B cell (primary cell): ENCODE data around the gene ERICH2. TPM values are rescaled to one million over a fixed set of nuclear protein-coding genes. Genes with fewer than 3 reads are reported as not detected.

Source experiments
- ATAC-seq: fragments of 200-7000 bp; cut with Tn5 transposase; one replicate; pipeline ENCODE4 v1.10.0; 2021; ENCODE audit warnings: low read depth, mild to moderate bottlenecking, moderate number of reproducible peaks, moderate library complexity
- CTCF ChIA-PET: fragments of 350-600 bp; sonication (Branson Sonifier 250); formaldehyde crosslinking; loops from one replicate; lab custom pipeline; 2021; ENCODE audit warnings: antibody characterized with exemption, inconsistent platforms; lab: Charles Lee
- POLR2A ChIA-PET: fragments of 350-600 bp; sonication (Branson Sonifier 250); formaldehyde crosslinking; loops from one replicate; lab custom pipeline; 2021; ENCODE audit warnings: antibody characterized with exemption; lab: Charles Lee
- DNase-seq: peaks from one replicate; pipeline ENCODE4 v3.0.0; 2013
- H2AFZ ChIP-seq: 2 replicates; pipeline ENCODE4 v1.6.1; 2012; ENCODE audit warnings: mild to moderate bottlenecking, low read depth, low read length; ENCODE audit not compliant: insufficient read depth, poor library complexity, severe bottlenecking
- H3K27ac ChIP-seq, 2 donors: 1 replicate in 1 of 2; 2 replicates in 1 of 2; pipeline ENCODE4 v1.5.1; 2012 to 2013; ENCODE audit warnings: low read length in 2 of 2, mild to moderate bottlenecking in 2 of 2, moderate library complexity in 1 of 2
- H3K27me3 ChIP-seq, 4 experiments: fragments of 200-600 bp in 1 of 4; sonication (generic) in 1 of 4; replicated peaks in 1 of 4; 1 replicate in 2 of 4; 2 replicates in 2 of 4; pipeline versions ENCODE4 v1.6.1 to v1.7.0; 2013 to 2016; ENCODE audit warnings: low read length in 3 of 4, mild to moderate bottlenecking in 2 of 4, mixed read lengths in 1 of 4, moderate library complexity in 1 of 4; ENCODE audit not compliant: insufficient read depth in 4 of 4, control insufficient read depth in 3 of 4; ENCODE audit errors: control extremely low read depth in 1 of 4
- H3K36me3 ChIP-seq, 2 experiments: replicated peaks in 1 of 2; 1 replicate in 1 of 2; 2 replicates in 1 of 2; pipeline versions ENCODE4 v1.6.1 to v1.7.1; 2013; ENCODE audit warnings: low read length in 1 of 2; ENCODE audit not compliant: insufficient read depth in 2 of 2, control insufficient read depth in 1 of 2; ENCODE audit errors: control extremely low read depth in 1 of 2, extremely low read depth in 1 of 2
- H3K4me1 ChIP-seq, 2 donors: fragments of 200-600 bp in 1 of 2; sonication (generic) in 1 of 2; 1 replicate in 1 of 2; 2 replicates in 1 of 2; pipeline versions ENCODE4 v1.5.1 to v1.6.1; 2013 to 2017; ENCODE audit warnings: low read length in 2 of 2; ENCODE audit not compliant: control insufficient read depth in 2 of 2, insufficient read depth in 2 of 2
- H3K4me2 ChIP-seq: replicated peaks from 2 replicates; pipeline ENCODE3; 2012; ENCODE audit warnings: mild to moderate bottlenecking, low read depth, low read length; ENCODE audit not compliant: poor library complexity, severe bottlenecking
- H3K4me3 ChIP-seq, 5 experiments: fragments of 200-600 bp in 1 of 5; sonication (generic) in 1 of 5; 1 replicate in 3 of 5; 2 replicates in 2 of 5; pipeline versions ENCODE4 v1.5.1 to v1.7.0; 2011 to 2016; ENCODE audit warnings: low read length in 4 of 5, mild to moderate bottlenecking in 4 of 5, low read depth in 2 of 5, control low read depth in 1 of 5, moderate library complexity in 1 of 5; ENCODE audit not compliant: insufficient read depth in 1 of 5; ENCODE audit errors: control extremely low read depth in 1 of 5, extremely low read depth in 1 of 5
- H3K79me2 ChIP-seq: fragments of 200-600 bp; sonication (generic); one replicate; pipeline ENCODE4 v1.6.0; 2016; ENCODE audit warnings: low read length; ENCODE audit not compliant: control insufficient read depth, insufficient read depth
- H3K9ac ChIP-seq: fragments of 200-600 bp; sonication (generic); 2 replicates; pipeline ENCODE4 v1.6.1; 2017; ENCODE audit warnings: mild to moderate bottlenecking, low read length, moderate library complexity
- H3K9me3 ChIP-seq, 3 donors: one replicate each; pipeline versions ENCODE4 v1.6.1 to v1.7.1; 2013; ENCODE audit warnings: low read length in 2 of 3; ENCODE audit not compliant: control insufficient read depth in 2 of 3, insufficient read depth in 1 of 3; ENCODE audit errors: control extremely low read depth in 1 of 3
- H4K20me1 ChIP-seq: 2 replicates; pipeline ENCODE4 v1.6.0; 2012; ENCODE audit warnings: mild to moderate bottlenecking, low read length; ENCODE audit not compliant: insufficient read depth, control insufficient read depth, poor library complexity, severe bottlenecking
- H3K27ac Mint-ChIP-seq: one replicate; pipeline ENCODE4 v1.8.0; 2021; ENCODE audit warnings: mixed read lengths
- H3K27me3 Mint-ChIP-seq: one replicate; pipeline ENCODE4 v1.8.0; 2021; ENCODE audit warnings: mixed read lengths
- H3K4me1 Mint-ChIP-seq: one replicate; pipeline ENCODE4 v1.8.0; 2021; ENCODE audit warnings: mixed read lengths
- H3K4me3 Mint-ChIP-seq: one replicate; pipeline ENCODE4 v1.8.0; 2021; ENCODE audit warnings: mixed read lengths
- H3K9me3 Mint-ChIP-seq: one replicate; pipeline ENCODE4 v1.8.0; 2022; ENCODE audit warnings: mixed read lengths; ENCODE audit not compliant: insufficient read depth
- CTCF ChIP-seq: fragments of 200-600 bp; IDR thresholded peaks from one replicate; pipeline ENCODE4 v1.8.0; 2022; ENCODE audit warnings: antibody characterized with exemption, mild to moderate bottlenecking
- EZH2 ChIP-seq: IDR thresholded peaks from 2 replicates; pipeline ENCODE4 v1.6.1; 2012; ENCODE audit warnings: borderline replicate concordance, low read depth, mild to moderate bottlenecking, moderate library complexity, low read length; ENCODE audit not compliant: insufficient read depth, poor library complexity, severe bottlenecking
- WGBS: methylation state at CpG from one replicate; pipeline ENCODE4 v1.1.5; 2013; ENCODE audit warnings: missing lambda C conversion rate; ENCODE audit not compliant: insufficient coverage; 5-methylcytosine and 5-hydroxymethylcytosine counted together
- intact Hi-C: fragments of 100-400 bp; cut with micrococcal nuclease; formaldehyde crosslinking; loops from one replicate; pipeline ENCODE4 v1.10.0; 2022
- polyA plus RNA-seq: library from polyadenylated mRNA; depleted of rRNA; stranded (reverse); fragments of >200 nt; gene quantifications from 2 replicates; pipeline ENCODE4 v1.2.3, GENCODE V29; 2012
- total RNA-seq, 2 donors: library from RNA; stranded (reverse); fragments of 120-200 nt in 1 of 2; gene quantifications; 1 replicate in 1 of 2; 2 replicates in 1 of 2; pipeline versions ENCODE4 v1.2.3 to v1.2.4, GENCODE V29; 2013 to 2022

The ERICH2 gene
- total and polyA plus RNA-seq, 2 donors (not counting 1 experiment from before 2014, with no cell fraction given): not detected

GRCh38 chr2:170823088-170823897, 53.1 kb downstream of the ERICH2 start:
- WGBS: 4% methylated on average over 51 of the region's 61 CpGs
- intact Hi-C loops: no loop called here
- H3K4me1 ChIP-seq: peaks cover 45 to 50% of the 10 kb centered on the region in 2 donors
- no peak for DNase-seq
- peaks cover 0 to 58% (median 0%) of the 10 kb centered on the region in 3 donors for H3K9me3 ChIP-seq
- no peaks in the 10 kb centered on the region for H3K79me2 ChIP-seq
- H4K20me1 ChIP-seq: no peaks in the 10 kb centered on the region
- no peak overlapping the region for H3K27ac ChIP-seq
- no peaks in the 10 kb centered on the region for H3K9me3 Mint-ChIP-seq
- no peak for ATAC-seq
- H3K27me3 ChIP-seq: peaks cover 0 to 69% (median 50%) of the 10 kb centered on the region in 4 experiments
- H2AFZ ChIP-seq: peak overlapping the region; percentile 33
- H3K36me3 ChIP-seq: no peaks in the 10 kb centered on the region
- H3K27me3 Mint-ChIP-seq: peaks cover 75% of the 10 kb centered on the region
- H3K4me3 ChIP-seq: peak overlapping the region in 1 of 5 experiments; percentile 24
- no peak overlapping the region for H3K9ac ChIP-seq
- H3K4me2 ChIP-seq: peak overlapping the region; percentile 81
- peaks cover 39% of the 10 kb centered on the region for H3K4me1 Mint-ChIP-seq
- CTCF ChIA-PET: no interaction called here
- POLR2A ChIA-PET: no interaction called here
- H3K4me3 Mint-ChIP-seq: peak overlapping the region; percentile 57
- TF ChIP-seq EZH2 (no peak), CTCF (no peak)
- H3K27ac Mint-ChIP-seq: no peak overlapping the region

GRCh38 chr2:170823898-170824215, 53.7 kb downstream of the ERICH2 start:
- Histone ChIP-seq H3K9me3 (peaks cover 0 to 57% (median 0%) of the 10 kb centered on the region in 3 donors), H3K4me1 (peaks cover 41 to 45% of the 10 kb centered on the region in 2 donors), H3K36me3 (no peaks in the 10 kb centered on the region), H3K4me3 (no peak overlapping the region), H3K79me2 (no peaks in the 10 kb centered on the region), H4K20me1 (no peaks in the 10 kb centered on the region), H3K4me2 (peak overlapping the region; percentile 81), H2AFZ (no peak overlapping the region), H3K27ac (no peak overlapping the region), H3K27me3 (peaks cover 0 to 66% (median 45%) of the 10 kb centered on the region in 4 experiments), H3K9ac (no peak overlapping the region)
- H3K4me1 Mint-ChIP-seq: peaks cover 33% of the 10 kb centered on the region
- peak overlapping the region; percentile 32 for H3K4me3 Mint-ChIP-seq
- ChIA-PET POLR2A (no interaction called here), CTCF (interaction anchor here (1.4 kb wide), 1 partner anchor 11 kb away, joined by 4 read pairs; no protein-coding TSS in a partner anchor)
- no peaks in the 10 kb centered on the region for H3K9me3 Mint-ChIP-seq
- DNase-seq: peak; percentile 18
- no peak overlapping the region for H3K27ac Mint-ChIP-seq
- TF ChIP-seq CTCF (no peak), EZH2 (no peak)
- WGBS: 11% methylated on average over 5 of the region's 11 CpGs
- no peak for ATAC-seq
- H3K27me3 Mint-ChIP-seq: peaks cover 72% of the 10 kb centered on the region
- intact Hi-C loops: no loop called here
